NCI-H82 (cell line): Measurements from ENCODE around the gene AFF2.

ENCODE experiments used
- DNase-seq: peaks from one replicate; lab custom pipeline; 2025; lab: John Stamatoyannopoulos, UW

AFF2 gene

GRCh38 chrX:148500423-148501385 lies at the start of gene AFF2:
TSS of gene AFF2 (plus strand) at chrX:148500617. CDS start at chrX:148501098, 481 bp downstream.
- DNase-seq = peak; percentile 80

GRCh38 chrX:148457279-148457678 lies 43.1 kb upstream of the AFF2 start:
- DNase-seq = no peak

GRCh38 chrX:148459343-148459742 lies 41.1 kb upstream of the AFF2 start:
- no peak for DNase-seq

GRCh38 chrX:148466292-148466691 lies 34.1 kb upstream of the AFF2 start:
- no peak for DNase-seq

GRCh38 chrX:148470324-148470723 lies 30.1 kb upstream of the AFF2 start:
- DNase-seq = no peak

GRCh38 chrX:148474030-148474429 lies 26.4 kb upstream of the AFF2 start:
- no peak for DNase-seq

GRCh38 chrX:148492057-148492456 lies 8.4 kb upstream of the AFF2 start:
- DNase-seq = no peak

GRCh38 chrX:148495176-148495575 lies 5.2 kb upstream of the AFF2 start:
- DNase-seq = no peak

- peak; percentile 41 for DNase-seq
These were observed 2.4 kb upstream of the AFF2 start for GRCh38 chrX:148498067-148498466.

GRCh38 chrX:148499638-148500422 lies 587 bp upstream of the AFF2 start:
- peak; percentile 13 for DNase-seq

GRCh38 chrX:148501386-148502066 lies 1.1 kb downstream of the AFF2 start:
- peak; percentile 54 for DNase-seq

- no peak for DNase-seq
These were observed 4.1 kb downstream of the AFF2 start for GRCh38 chrX:148504506-148504905.

GRCh38 chrX:148507418-148507817 lies 7.0 kb downstream of the AFF2 start:
- DNase-seq = no peak

- no peak for DNase-seq
These were observed 12.0 kb downstream of the AFF2 start for GRCh38 chrX:148512453-148512852.

GRCh38 chrX:148513661-148514060 lies 13.2 kb downstream of the AFF2 start:
- DNase-seq = no peak

GRCh38 chrX:148517176-148517575 lies 16.8 kb downstream of the AFF2 start:
- no peak for DNase-seq

- no peak for DNase-seq
These were observed 21.6 kb downstream of the AFF2 start for GRCh38 chrX:148522006-148522405.

GRCh38 chrX:148523303-148524080 lies 23.1 kb downstream of the AFF2 start:
- no peak for DNase-seq

- peak; percentile 57 for DNase-seq
These were observed 30.2 kb downstream of the AFF2 start for GRCh38 chrX:148530464-148531077.

- no peak for DNase-seq
These were observed 33.9 kb downstream of the AFF2 start for GRCh38 chrX:148534291-148534690.

- DNase-seq = no peak
These were observed 35.2 kb downstream of the AFF2 start for GRCh38 chrX:148535639-148536038.
